Natural killer cell (primary cell): ENCODE data around the gene TMC2. TPM values are rescaled to one million over a fixed set of nuclear protein-coding genes. Genes with fewer than 3 reads are reported as not detected.

Experiments
- ATAC-seq, 3 donors: fragments of 150-1000 bp in 2 of 3; fragments of 200-7000 bp in 1 of 3; cut with Tn5 transposase; 1 replicate in 1 of 3; 2 replicates in 2 of 3; pipeline ENCODE4 v1.10.0; 2021; ENCODE audit warnings: mild to moderate bottlenecking in 2 of 3, moderate library complexity in 2 of 3
- DNase-seq, 2 donors: peaks; one replicate each; pipeline versions ENCODE4 v3.0.0 to v3.0.0-alpha.2; 2013 to 2021; ENCODE audit warnings: mixed read lengths in 1 of 2
- H3K27ac ChIP-seq: one replicate; pipeline ENCODE4 v1.5.1; 2013; ENCODE audit warnings: mild to moderate bottlenecking, low read length
- H3K27me3 ChIP-seq: one replicate; pipeline ENCODE4 v1.6.1; 2013; ENCODE audit warnings: low read length; ENCODE audit not compliant: control insufficient read depth, insufficient read depth
- H3K36me3 ChIP-seq: one replicate; pipeline ENCODE4 v1.6.1; 2013; ENCODE audit warnings: low read length; ENCODE audit not compliant: control insufficient read depth, insufficient read depth
- H3K4me1 ChIP-seq: one replicate; pipeline ENCODE4 v1.6.1; 2013; ENCODE audit warnings: low read length; ENCODE audit not compliant: control insufficient read depth, insufficient read depth
- H3K4me3 ChIP-seq: one replicate; pipeline ENCODE4 v1.5.1; 2013; ENCODE audit warnings: low read length
- H3K9me3 ChIP-seq: one replicate; pipeline ENCODE4 v1.6.1; 2013; ENCODE audit warnings: low read length; ENCODE audit not compliant: control insufficient read depth, insufficient read depth
- H3K27ac Mint-ChIP-seq, 2 donors: one replicate each; pipeline ENCODE4 v1.8.0; 2022; ENCODE audit warnings: mild to moderate bottlenecking in 2 of 2, mixed read lengths in 2 of 2, moderate library complexity in 1 of 2
- H3K27me3 Mint-ChIP-seq, 2 donors: one replicate each; pipeline ENCODE4 v1.8.0; 2022; ENCODE audit warnings: low read depth in 2 of 2, mixed read lengths in 2 of 2
- H3K36me3 Mint-ChIP-seq: one replicate; pipeline ENCODE4 v1.8.0; 2022; ENCODE audit warnings: mixed read lengths
- H3K4me1 Mint-ChIP-seq, 2 donors: one replicate each; pipeline ENCODE4 v1.8.0; 2022; ENCODE audit warnings: mixed read lengths in 2 of 2
- H3K4me3 Mint-ChIP-seq: one replicate; pipeline ENCODE4 v1.8.0; 2022; ENCODE audit warnings: mild to moderate bottlenecking, moderate library complexity, mixed read lengths
- H3K9me3 Mint-ChIP-seq, 2 donors: one replicate each; pipeline ENCODE4 v1.8.0; 2022; ENCODE audit warnings: mixed read lengths in 2 of 2
- CTCF ChIP-seq: fragments of 200-600 bp; IDR thresholded peaks from one replicate; pipeline ENCODE4 v1.8.0; 2022; ENCODE audit warnings: antibody characterized with exemption
- WGBS: methylation state at CpG from one replicate; pipeline ENCODE4 v1.1.7; 2013; ENCODE audit warnings: missing lambda C conversion rate; ENCODE audit not compliant: insufficient coverage; 5-methylcytosine and 5-hydroxymethylcytosine counted together
- intact Hi-C: fragments of 100-400 bp; cut with micrococcal nuclease; formaldehyde crosslinking; loops from one replicate; pipeline ENCODE4 v1.14.2; 2022
- total RNA-seq, 4 donors: library from RNA; stranded (reverse); fragments of 120-200 nt in 1 of 4; gene quantifications; one replicate each; pipeline versions ENCODE4 v1.2.3 to v1.2.4, GENCODE V29; 2013 to 2022

The TMC2 gene
- total RNA-seq, 3 donors from 2014 or later (not counting 1 experiment from before 2014, with no cell fraction given): 0.94 to 1.3 TPM; not detected in 1

- Histone ChIP-seq H3K36me3 (peaks cover 55% of the 10 kb centered on the region), H3K4me1 (peaks cover 24% of the 10 kb centered on the region), H3K4me3 (no peak overlapping the region), H3K27me3 (no peaks in the 10 kb centered on the region), H3K9me3 (no peaks in the 10 kb centered on the region), H3K27ac (no peak overlapping the region)
- H3K36me3 Mint-ChIP-seq: peaks cover 20% of the 10 kb centered on the region
- DNase-seq: no peak
- H3K27ac Mint-ChIP-seq: peak overlapping the region; percentile 23 to 50
- H3K4me3 Mint-ChIP-seq: peak overlapping the region; percentile 95
- no peaks in the 10 kb centered on the region for H3K27me3 Mint-ChIP-seq
- intact Hi-C loops: no loop called here
- H3K9me3 Mint-ChIP-seq: no peaks in the 10 kb centered on the region
- no peak for ATAC-seq
- TF ChIP-seq CTCF: no peak
- H3K4me1 Mint-ChIP-seq: peaks cover 24 to 33% of the 10 kb centered on the region in 2 donors
- 81% methylated on average over 9 of the region's 9 CpGs for WGBS
Observed at GRCh38 chr20:2654384-2654822, 118.0 kb downstream of the TMC2 start.

- Mint-ChIP-seq H3K4me3 (peak overlapping the region; percentile 50), H3K36me3 (peaks cover 20% of the 10 kb centered on the region), H3K27ac (peak overlapping the region; percentile 23 to 50), H3K4me1 (peaks cover 24 to 33% of the 10 kb centered on the region in 2 donors), H3K27me3 (no peaks in the 10 kb centered on the region), H3K9me3 (no peaks in the 10 kb centered on the region)
- no peaks in the 10 kb centered on the region for H3K27me3 ChIP-seq
- no peak for TF ChIP-seq CTCF
- 89% methylated on average over 3 of the region's 3 CpGs for WGBS
- DNase-seq (no peak), ATAC-seq (no peak)
- peaks cover 24% of the 10 kb centered on the region for H3K4me1 ChIP-seq
- intact Hi-C loops: no loop called here
- no peaks in the 10 kb centered on the region for H3K9me3 ChIP-seq
- H3K4me3 ChIP-seq: no peak overlapping the region
- no peak overlapping the region for H3K27ac ChIP-seq
- peaks cover 57% of the 10 kb centered on the region for H3K36me3 ChIP-seq
Observed at GRCh38 chr20:2654831-2655230, 118.5 kb downstream of the TMC2 start.

GRCh38 chr20:2655331-2656116 is 119.2 kb downstream of the TMC2 start:
- ATAC-seq: no peak
- H3K4me1 Mint-ChIP-seq: peaks cover 24 to 33% of the 10 kb centered on the region in 2 donors
- H3K4me3 Mint-ChIP-seq: no peak overlapping the region
- Histone ChIP-seq H3K4me1 (peaks cover 24% of the 10 kb centered on the region), H3K27me3 (no peaks in the 10 kb centered on the region), H3K27ac (no peak overlapping the region), H3K9me3 (no peaks in the 10 kb centered on the region), H3K36me3 (peaks cover 64% of the 10 kb centered on the region), H3K4me3 (no peak overlapping the region)
- 94% methylated on average over 17 of the region's 17 CpGs for whole genome bisulfite sequencing
- H3K27ac Mint-ChIP-seq: peak overlapping the region; percentile 23 to 50
- TF ChIP-seq CTCF: no peak
- H3K9me3 Mint-ChIP-seq: no peaks in the 10 kb centered on the region
- no peak for DNase-seq
- peaks cover 20% of the 10 kb centered on the region for H3K36me3 Mint-ChIP-seq
- intact Hi-C loops: no loop called here
- H3K27me3 Mint-ChIP-seq: no peaks in the 10 kb centered on the region
